SK-N-SH treated with all-trans-retinoic acid at 6 μM for 48 hours (cell line): ENCODE results near the gene COL1A2.

ENCODE experiments used
- ARNTL ChIP-seq: fragments of 450-650 bp; formaldehyde crosslinking; IDR thresholded peaks from 2 replicates; pipeline ENCODE4 v1.5.0; 2020; ENCODE audit warnings: low read depth, mild to moderate bottlenecking, moderate library complexity, borderline replicate concordance
- BACH2 ChIP-seq: fragments of 250-450 bp; sonication (Bioruptor Pico); IDR thresholded peaks from 2 replicates; pipeline ENCODE4 v1.9.0; 2021; ENCODE audit warnings: mild to moderate bottlenecking, borderline replicate concordance
- CREB5 ChIP-seq: fragments of 250-450 bp; sonication (Bioruptor Pico); IDR thresholded peaks from 2 replicates; pipeline ENCODE4 v1.5.1; 2020; ENCODE audit warnings: low read depth, mild to moderate bottlenecking, moderate library complexity
- ESRRG ChIP-seq: fragments of 250-450 bp; sonication (Bioruptor Pico); IDR thresholded peaks from 2 replicates; pipeline ENCODE4 v1.6.1; 2021; ENCODE audit warnings: mild to moderate bottlenecking
- ISL1 ChIP-seq: fragments of 250-450 bp; sonication (Bioruptor Pico); IDR thresholded peaks from 2 replicates; pipeline ENCODE4 v2.1.2; 2022; ENCODE audit warnings: mild to moderate bottlenecking, moderate library complexity
- PATZ1 ChIP-seq: fragments of 250-450 bp; sonication (Bioruptor Pico); IDR thresholded peaks from 2 replicates; pipeline ENCODE4 v1.8.0; 2020; ENCODE audit warnings: mild to moderate bottlenecking, moderate library complexity, borderline replicate concordance
- POU6F1 ChIP-seq: fragments of 250-450 bp; sonication (Bioruptor Pico); IDR thresholded peaks from 2 replicates; pipeline ENCODE4 v1.8.0; 2021; ENCODE audit warnings: low read depth, mild to moderate bottlenecking, moderate library complexity, borderline replicate concordance
- TSHZ2 ChIP-seq: fragments of 250-450 bp; sonication (Bioruptor Pico); IDR thresholded peaks from 2 replicates; pipeline ENCODE4 v1.5.0; 2020; ENCODE audit warnings: mild to moderate bottlenecking, moderate library complexity
- ZNF565 ChIP-seq: fragments of 450-650 bp; formaldehyde crosslinking; conservative IDR thresholded peaks from 2 replicates; pipeline ENCODE4 v1.5.0; 2020; ENCODE audit warnings: low read depth, mild to moderate bottlenecking, moderate library complexity

GRCh38 chr7:94386416-94386815 is 8.3 kb upstream of the COL1A2 start:
- TF ChIP-seq TSHZ2 (CRISPR knock-in tag) (no peak), BACH2 (CRISPR knock-in tag) (no peak), ISL1 (CRISPR knock-in tag) (no peak), PATZ1 (CRISPR knock-in tag) (no peak), ARNTL (CRISPR knock-in tag) (no peak), ZNF565 (CRISPR knock-in tag) (no peak), POU6F1 (CRISPR knock-in tag) (no peak), CREB5 (CRISPR knock-in tag) (no peak), ESRRG (CRISPR knock-in tag) (no peak)
